SU-DHL-6 (cell line): ENCODE measurements around the gene C10orf71.

Experiments used
- H2AFZ ChIP-seq: fragments of 200-600 bp; sonication (generic); 2 replicates; pipeline ENCODE4 v1.6.1; 2014; ENCODE audit warnings: low read depth, mild to moderate bottlenecking, moderate library complexity, mixed read lengths, antibody characterized with exemption, low read length; ENCODE audit not compliant: severe bottlenecking
- H3F3A ChIP-seq: fragments of 200-600 bp; shearing (Covaris generic); 2 replicates; pipeline ENCODE4 v1.6.0; 2016; ENCODE audit warnings: antibody characterized with exemption, mild to moderate bottlenecking; ENCODE audit not compliant: insufficient read depth
- H3K27ac ChIP-seq: fragments of 200-600 bp; sonication (generic); 2 replicates; pipeline ENCODE4 v1.5.1; 2016; ENCODE audit warnings: low read depth, mild to moderate bottlenecking, low read length, moderate library complexity, mixed read lengths
- H3K27me3 ChIP-seq: fragments of 200-600 bp; sonication (generic), shearing (Covaris generic); 2 replicates; pipeline ENCODE4 v1.6.0; 2014; ENCODE audit warnings: mild to moderate bottlenecking, low read length
- H3K36me3 ChIP-seq: fragments of 200-600 bp; sonication (generic); 2 replicates; pipeline ENCODE4 v1.6.1; 2014; ENCODE audit warnings: mild to moderate bottlenecking, low read length, mixed read lengths
- H3K4me2 ChIP-seq: fragments of 300-600, 200-600 bp; shearing (Covaris generic), sonication (generic); 2 replicates; pipeline ENCODE4 v1.6.0; 2014; ENCODE audit warnings: low read length, low read depth, mild to moderate bottlenecking; ENCODE audit not compliant: poor library complexity, severe bottlenecking
- H3K4me3 ChIP-seq: fragments of 200-600 bp; sonication (generic); 2 replicates; pipeline ENCODE4 v1.5.1; 2014; ENCODE audit warnings: antibody characterized with exemption, low read length, mild to moderate bottlenecking, mixed read lengths; ENCODE audit not compliant: insufficient read depth, poor library complexity, severe bottlenecking
- H3K79me2 ChIP-seq: fragments of 200-600 bp; sonication (generic); 2 replicates; pipeline ENCODE4 v1.6.1; 2014; ENCODE audit warnings: mild to moderate bottlenecking, low read length, moderate library complexity; ENCODE audit not compliant: insufficient read depth
- H3K9ac ChIP-seq: fragments of 200-600 bp; sonication (generic); 2 replicates; pipeline ENCODE4 v1.7.0; 2014; ENCODE audit warnings: mild to moderate bottlenecking, low read length
- H3K9me2 ChIP-seq: fragments of 200-600 bp; sonication (generic); replicated peaks from 2 replicates; pipeline ENCODE4 v1.6.1; 2014; ENCODE audit warnings: low read length; ENCODE audit not compliant: insufficient read depth
- H3K9me3 ChIP-seq: fragments of 200-600 bp; sonication (generic); 2 replicates; pipeline ENCODE4 v1.6.1; 2014; ENCODE audit warnings: low read length, mixed read lengths; ENCODE audit not compliant: insufficient read depth
- H4K20me1 ChIP-seq: fragments of 200-600 bp; sonication (generic); 2 replicates; pipeline ENCODE4 v1.6.1; 2014; ENCODE audit warnings: low read depth, mild to moderate bottlenecking, antibody characterized with exemption, low read length, moderate library complexity, mixed read lengths
- CTCF ChIP-seq: fragments of 200-600 bp; sonication (generic); IDR thresholded peaks from one replicate; pipeline ENCODE4 v1.5.1; 2017; ENCODE audit warnings: antibody characterized with exemption, mild to moderate bottlenecking, low read length, moderate library complexity; ENCODE audit not compliant: insufficient read depth, poor library complexity, severe bottlenecking
- EZH2phosphoT487 ChIP-seq: fragments of 200-600 bp; sonication (generic), shearing (Covaris generic); conservative IDR thresholded peaks from 2 replicates; pipeline ENCODE4 v1.6.1; 2018; ENCODE audit warnings: mild to moderate bottlenecking, antibody characterized with exemption, low read length, moderate library complexity, mixed read lengths

Gene C10orf71

DNA sequence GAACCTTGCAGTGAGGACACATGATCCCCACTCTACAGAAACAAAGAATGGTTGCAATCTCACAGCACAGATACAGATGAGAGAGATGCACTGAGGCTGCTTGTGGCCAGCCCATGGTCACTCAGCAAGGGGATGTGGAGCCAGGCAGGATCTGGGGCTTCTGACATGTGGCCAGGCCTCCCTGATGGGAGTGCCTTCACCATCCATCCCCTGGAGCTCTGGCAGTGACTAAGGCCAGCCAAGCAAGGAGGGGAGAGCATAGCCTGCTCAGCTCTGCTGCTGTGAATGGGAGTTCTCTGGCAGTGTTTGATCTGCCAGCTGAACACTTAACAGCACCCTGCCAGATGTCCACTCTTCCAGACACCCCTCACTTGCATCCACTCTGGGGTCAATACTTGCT is 19.8 kb downstream of the C10orf71 start:
- no peak overlapping the region for H3K9ac ChIP-seq
- H3K4me3 ChIP-seq, result no peak overlapping the region
- H3F3A ChIP-seq, result no peaks in the 10 kb centered on the region
- no peaks in the 10 kb centered on the region for H3K36me3 ChIP-seq
- H4K20me1 ChIP-seq, result no peaks in the 10 kb centered on the region
- no peak overlapping the region for H3K27ac ChIP-seq
- no peaks in the 10 kb centered on the region for H3K79me2 ChIP-seq
- no peaks in the 10 kb centered on the region for H3K27me3 ChIP-seq
- H3K9me3 ChIP-seq, result no peaks in the 10 kb centered on the region
- H3K9me2 ChIP-seq, result no peaks in the 10 kb centered on the region
- no peak overlapping the region for H3K4me2 ChIP-seq
- no peak overlapping the region for H2AFZ ChIP-seq
- TF ChIP-seq EZH2phosphoT487, result no peak
- no peak for TF ChIP-seq CTCF

DNA sequence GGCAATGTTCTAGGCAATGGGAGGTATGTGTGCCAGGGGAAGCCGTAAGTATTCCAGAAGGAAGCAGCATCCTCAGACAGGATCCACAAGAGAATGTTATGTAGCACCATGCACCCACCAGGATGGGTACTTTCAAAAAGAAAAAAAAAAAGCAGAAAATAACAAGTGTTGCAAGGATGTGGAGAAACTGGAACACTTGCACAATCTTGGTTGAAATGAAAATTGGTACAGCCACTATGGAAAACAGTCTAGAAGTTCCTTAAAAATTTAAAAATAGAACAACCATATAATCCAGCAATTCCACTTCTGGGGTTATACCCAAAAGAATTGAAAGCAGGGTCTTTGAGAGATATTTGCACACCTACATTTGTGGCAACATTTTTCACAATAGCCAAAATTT is 20.2 kb downstream of the C10orf71 start:
- no peak overlapping the region for H2AFZ ChIP-seq
- no peaks in the 10 kb centered on the region for H3K79me2 ChIP-seq
- no peaks in the 10 kb centered on the region for H3K9me3 ChIP-seq
- H3K36me3 ChIP-seq, result no peaks in the 10 kb centered on the region
- H3K27me3 ChIP-seq, result no peaks in the 10 kb centered on the region
- no peak overlapping the region for H3K4me3 ChIP-seq
- no peak overlapping the region for H3K27ac ChIP-seq
- H3K9me2 ChIP-seq, result no peaks in the 10 kb centered on the region
- no peak overlapping the region for H3K4me2 ChIP-seq
- H4K20me1 ChIP-seq, result no peaks in the 10 kb centered on the region
- no peak overlapping the region for H3K9ac ChIP-seq
- no peak for TF ChIP-seq CTCF
- TF ChIP-seq EZH2phosphoT487, result no peak
- no peaks in the 10 kb centered on the region for H3F3A ChIP-seq

GRCh38 chr10:49320191-49320590 is 21.2 kb downstream of the C10orf71 start:
- no peaks in the 10 kb centered on the region for H3K79me2 ChIP-seq
- H3K4me3 ChIP-seq, result no peak overlapping the region
- H4K20me1 ChIP-seq, result no peaks in the 10 kb centered on the region
- no peaks in the 10 kb centered on the region for H3K36me3 ChIP-seq
- no peak for TF ChIP-seq EZH2phosphoT487
- H3F3A ChIP-seq, result no peaks in the 10 kb centered on the region
- H3K4me2 ChIP-seq, result no peak overlapping the region
- H3K27ac ChIP-seq, result no peak overlapping the region
- no peaks in the 10 kb centered on the region for H3K27me3 ChIP-seq
- no peaks in the 10 kb centered on the region for H3K9me2 ChIP-seq
- no peak overlapping the region for H2AFZ ChIP-seq
- no peaks in the 10 kb centered on the region for H3K9me3 ChIP-seq
- no peak overlapping the region for H3K9ac ChIP-seq

GRCh38 chr10:49321021-49321420 is 22.1 kb downstream of the C10orf71 start:
- H4K20me1 ChIP-seq, result no peaks in the 10 kb centered on the region
- no peaks in the 10 kb centered on the region for H3K9me3 ChIP-seq
- H3K36me3 ChIP-seq, result no peaks in the 10 kb centered on the region
- H3K9ac ChIP-seq, result no peak overlapping the region
- no peak for TF ChIP-seq EZH2phosphoT487
- TF ChIP-seq CTCF, result no peak
- no peak overlapping the region for H3K4me3 ChIP-seq
- H3K79me2 ChIP-seq, result no peaks in the 10 kb centered on the region
- H2AFZ ChIP-seq, result no peak overlapping the region
- H3K9me2 ChIP-seq, result no peaks in the 10 kb centered on the region
- H3F3A ChIP-seq, result no peaks in the 10 kb centered on the region
- no peak overlapping the region for H3K27ac ChIP-seq
- no peaks in the 10 kb centered on the region for H3K27me3 ChIP-seq
- H3K4me2 ChIP-seq, result no peak overlapping the region
